Measurements from ENCODE around the gene NLGN2. TPM values are rescaled to one million over a fixed set of nuclear protein-coding genes. Genes with fewer than 3 reads are reported as not detected.
A peak's percentile ranks its signal among the peaks of the same experiment; 100 is the strongest.

Gene NLGN2
- total and polyA plus RNA-seq, 2 of the 8 experiments (the other 6 are each of a cell fraction or from before 2014, with no cell fraction given) = 21.2 to 62.8 TPM

GRCh38 chr17:7393613-7394451, 13.8 kb upstream of the NLGN2 start (continued):
- TF ChIP-seq SAP30 (IDR thresholded peaks at IDR 0.05; ENCODE audit: insufficient read depth, insufficient replicate concordance, low read length) = peak; percentile 69
- no peak for TF ChIP-seq SP2 (IDR thresholded peaks at IDR 0.05; ENCODE audit: low read length)
- peak; percentile 69 to 82 for TF ChIP-seq RAD21 (IDR thresholded peaks at IDR 0.05 in 1 of 2, conservative IDR thresholded peaks at IDR 0.05 in 1 of 2; ENCODE audit: low read depth in 2 of 2, low read length in 2 of 2)
- TF ChIP-seq POLR2A (IDR thresholded peaks at IDR 0.05; ENCODE audit: control extremely low read depth in 1 of 2, low read depth in 2 of 2, low read length in 2 of 2) = 0 out of 3 replicates have a peak, but pooled peaks of 1 of the 2 experiments have one; percentile 0
- peak; percentile 61 for TF ChIP-seq TEAD4 (IDR thresholded peaks at IDR 0.05; ENCODE audit: low read depth, low read length)
- TF ChIP-seq CTCF (IDR thresholded peaks at IDR 0.05; ENCODE audit: control extremely low read depth in 1 of 3, insufficient read depth in 1 of 3, low read depth in 1 of 3, low read length in 3 of 3) = peak; percentile 66 to 69 (median 68)
- TF ChIP-seq USF2 (IDR thresholded peaks at IDR 0.05; ENCODE audit: low read length) = no peak
- TF ChIP-seq PHF8 (conservative IDR thresholded peaks at IDR 0.05; ENCODE audit: low read depth, low read length) = 0 out of 2 replicates have a peak, but pooled peaks have one; percentile 4
